Measurements from ENCODE around the gene WNK3. TPM values are rescaled to one million over a fixed set of nuclear protein-coding genes. Genes with fewer than 3 reads are reported as not detected.

WNK3 gene
- total RNA-seq, 1 donor from 2014 or later = 3.1 TPM

DNA sequence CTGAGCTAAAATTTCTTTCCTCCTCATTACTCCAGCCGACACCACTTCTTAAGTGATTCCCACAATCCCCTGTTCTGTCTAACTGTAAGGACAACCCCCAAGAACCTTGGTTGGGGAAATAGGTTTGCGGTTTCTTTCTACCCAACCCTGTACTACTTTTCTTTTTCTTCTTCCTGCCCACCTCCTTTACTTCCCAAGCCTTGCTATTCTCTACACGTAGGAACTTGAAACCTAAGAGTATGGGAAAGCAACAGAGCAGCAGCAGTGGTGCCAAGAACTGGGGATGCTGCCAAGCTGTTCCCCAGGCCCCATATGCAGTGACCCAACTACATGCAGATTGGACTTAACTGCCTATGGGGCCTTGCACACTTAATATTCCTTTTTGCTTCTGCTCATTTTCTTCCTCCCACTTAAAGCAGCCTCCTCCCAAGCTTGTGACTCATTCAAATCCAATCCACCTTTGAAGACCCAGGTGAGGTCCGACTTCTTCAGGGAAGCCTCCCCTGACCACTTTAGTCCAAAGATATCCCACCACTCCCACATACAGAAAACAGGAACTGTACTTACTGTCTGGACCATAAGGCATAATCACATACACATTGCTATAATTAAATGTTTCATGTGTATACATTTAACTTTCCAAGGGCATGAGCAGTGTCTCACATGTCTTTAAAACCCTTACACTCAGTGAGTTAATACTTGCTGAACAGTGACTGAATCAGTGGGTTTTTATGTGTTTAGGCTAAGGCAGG, 176.5 kb downstream of the WNK3 start:
- no peaks in the 10 kb centered on the region for H3K27me3 ChIP-seq (ENCODE audit: control insufficient read depth, insufficient read depth, low read length)
- TF ChIP-seq CTCF (IDR thresholded peaks at IDR 0.05; ENCODE audit: insufficient read depth, low read length, poor library complexity, severe bottlenecking) = no peak
- H3K36me3 ChIP-seq (ENCODE audit: control insufficient read depth, insufficient read depth, low read length) = no peaks in the 10 kb centered on the region
- DNase-seq (ENCODE audit: low read depth) = no peak
- H3K4me3 ChIP-seq (ENCODE audit: low read depth, low read length) = peak overlapping the region; percentile 48

DNA sequence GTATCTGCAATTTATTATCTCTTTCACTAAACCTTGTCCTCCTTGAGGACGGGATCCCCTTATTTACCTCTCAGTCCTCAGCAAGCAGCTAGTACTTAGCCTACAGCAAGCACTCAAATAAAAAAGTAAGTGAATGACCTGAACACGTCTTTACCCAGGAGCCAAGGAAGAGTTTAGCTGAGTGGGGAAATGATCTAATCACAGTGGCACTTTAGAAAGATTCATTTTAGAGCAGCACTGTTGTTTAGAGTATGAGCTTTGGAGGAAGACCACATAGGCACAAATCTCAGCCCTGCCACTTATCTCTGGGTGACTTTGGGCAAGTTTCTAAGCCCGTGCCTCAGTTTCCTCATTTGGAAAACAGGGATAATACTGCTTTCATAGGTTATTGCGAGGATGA, 177.4 kb downstream of the WNK3 start:
- H3K27me3 ChIP-seq (ENCODE audit: control insufficient read depth, insufficient read depth, low read length) = no peaks in the 10 kb centered on the region
- DNase-seq (ENCODE audit: low read depth) = no peak
- H3K4me3 ChIP-seq (ENCODE audit: low read depth, low read length) = no peak overlapping the region
- TF ChIP-seq CTCF (IDR thresholded peaks at IDR 0.05; ENCODE audit: insufficient read depth, low read length, poor library complexity, severe bottlenecking) = no peak
- H3K36me3 ChIP-seq (ENCODE audit: control insufficient read depth, insufficient read depth, low read length) = no peaks in the 10 kb centered on the region

GRCh38 chrX:54178100-54178940, 179.5 kb downstream of the WNK3 start:
- peak; percentile 42 for DNase-seq (ENCODE audit: low read depth)
- no peaks in the 10 kb centered on the region for H3K36me3 ChIP-seq (ENCODE audit: control insufficient read depth, insufficient read depth, low read length)
- H3K27me3 ChIP-seq (ENCODE audit: control insufficient read depth, insufficient read depth, low read length) = no peaks in the 10 kb centered on the region
- TF ChIP-seq CTCF (IDR thresholded peaks at IDR 0.05; ENCODE audit: insufficient read depth, low read length, poor library complexity, severe bottlenecking) = no peak
- H3K4me3 ChIP-seq (ENCODE audit: low read depth, low read length) = no peak overlapping the region

DNA sequence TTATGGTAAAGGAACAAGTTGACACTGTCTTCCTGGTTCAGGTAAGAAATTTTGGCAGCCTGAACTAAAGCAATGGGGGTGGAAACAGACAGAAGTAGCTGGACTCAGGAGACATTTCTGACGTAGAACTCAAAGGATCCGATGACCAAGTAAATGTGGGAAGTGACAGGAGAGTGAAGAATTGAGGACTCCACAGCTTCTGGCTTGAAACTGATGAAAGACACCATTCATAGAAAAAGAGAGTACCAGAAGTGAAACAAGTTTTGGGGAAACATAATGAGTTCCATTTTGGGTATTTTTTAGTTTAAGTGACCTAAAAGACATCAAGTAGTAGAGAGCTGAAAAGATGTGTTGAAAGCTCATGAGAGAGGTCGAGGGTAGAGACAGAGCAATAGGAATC, 180.5 kb downstream of the WNK3 start:
- H3K27me3 ChIP-seq (ENCODE audit: control insufficient read depth, insufficient read depth, low read length) = no peaks in the 10 kb centered on the region
- no peak overlapping the region for H3K4me3 ChIP-seq (ENCODE audit: low read depth, low read length)
- DNase-seq (ENCODE audit: low read depth) = no peak
- no peaks in the 10 kb centered on the region for H3K36me3 ChIP-seq (ENCODE audit: control insufficient read depth, insufficient read depth, low read length)
- TF ChIP-seq CTCF (IDR thresholded peaks at IDR 0.05; ENCODE audit: insufficient read depth, low read length, poor library complexity, severe bottlenecking) = no peak

- DNase-seq (ENCODE audit: low read depth) = no peak
- TF ChIP-seq CTCF (IDR thresholded peaks at IDR 0.05; ENCODE audit: insufficient read depth, low read length, poor library complexity, severe bottlenecking) = no peak
- Histone ChIP-seq H3K36me3 (ENCODE audit: control insufficient read depth, insufficient read depth, low read length) (no peaks in the 10 kb centered on the region), H3K27me3 (ENCODE audit: control insufficient read depth, insufficient read depth, low read length) (no peaks in the 10 kb centered on the region), H3K4me3 (ENCODE audit: low read depth, low read length) (no peak overlapping the region)
Measured at GRCh38 chrX:54173791-54174190, 184.1 kb downstream of the WNK3 start.

Measured in kidney epithelial cell (primary cell).